Measurements from ENCODE around the gene TMCC1. TPM values are rescaled to one million over a fixed set of nuclear protein-coding genes. Genes with fewer than 3 reads are reported as not detected.

Gene TMCC1
- 16.7 TPM for total RNA-seq

- Histone ChIP-seq H3K4me3 (peak within 1 kb of the TSS; percentile 94 to 98), H3K27me3 (no peaks in the 10 kb centered on the region), H3K4me1 (peaks cover 48% of the 10 kb centered on the region), H3K27ac (peak within 1 kb of the TSS; percentile 96), H3K9me3 (no peaks in the 10 kb centered on the region), H3K36me3 (no peaks in the 10 kb centered on the region)
- TF ChIP-seq POLR2A (IDR thresholded peaks at IDR 0.05) (peak in 1 of 2 donors; percentile 26), POLR2AphosphoS5 (IDR thresholded peaks at IDR 0.05; ENCODE audit: insufficient read depth in 1 of 2, low read depth in 1 of 2) (peak in 1 of 2 donors; percentile 15), CTCF (IDR thresholded peaks at IDR 0.05) (no peak)
- DNase-seq (ENCODE audit: extremely low spot score in 2 of 2), result peak in 1 of 2 donors; percentile 91
- intact Hi-C loops (cut with DNase I), result no loop called here
These were observed at the start of gene TMCC1 for GRCh38 chr3:129893581-129894070. Gene TMCC1, minus strand, starts transcription at chr3:129893711.

GRCh38 chr3:129943020-129943419 is 49.5 kb upstream of the TMCC1 start:
- H3K4me3 ChIP-seq, result no peak overlapping the region
- intact Hi-C loops (cut with DNase I), result no loop called here
- no peaks in the 10 kb centered on the region for H3K27me3 ChIP-seq

GRCh38 chr3:129942296-129942695 is 48.8 kb upstream of the TMCC1 start:
- Histone ChIP-seq H3K4me3 (no peak overlapping the region), H3K27ac (no peak overlapping the region), H3K27me3 (no peaks in the 10 kb centered on the region), H3K36me3 (no peaks in the 10 kb centered on the region), H3K9me3 (no peaks in the 10 kb centered on the region), H3K4me1 (no peaks in the 10 kb centered on the region)
- no peak for TF ChIP-seq POLR2AphosphoS5 (IDR thresholded peaks at IDR 0.05; ENCODE audit: insufficient read depth in 1 of 2, low read depth in 1 of 2)
- TF ChIP-seq POLR2A (IDR thresholded peaks at IDR 0.05), result no peak
- peak; percentile 24 to 84 (median 40) for TF ChIP-seq CTCF (IDR thresholded peaks at IDR 0.05)
- intact Hi-C loops (cut with DNase I), result no loop called here
- DNase-seq (ENCODE audit: extremely low spot score in 2 of 2), result no peak

More at GRCh38 chr3:129943020-129943419, 49.5 kb upstream of the TMCC1 start:
- TF ChIP-seq POLR2A (IDR thresholded peaks at IDR 0.05), result no peak
- no peak for TF ChIP-seq POLR2AphosphoS5 (IDR thresholded peaks at IDR 0.05; ENCODE audit: insufficient read depth in 1 of 2, low read depth in 1 of 2)
- no peak for TF ChIP-seq CTCF (IDR thresholded peaks at IDR 0.05)
- H3K9me3 ChIP-seq, result no peaks in the 10 kb centered on the region
- H3K4me1 ChIP-seq, result no peaks in the 10 kb centered on the region
- no peaks in the 10 kb centered on the region for H3K36me3 ChIP-seq
- no peak for DNase-seq (ENCODE audit: extremely low spot score in 2 of 2)
- H3K27ac ChIP-seq, result no peak overlapping the region

GRCh38 chr3:129940086-129940485 is 46.6 kb upstream of the TMCC1 start:
- intact Hi-C loops (cut with DNase I), result no loop called here
- TF ChIP-seq POLR2AphosphoS5 (IDR thresholded peaks at IDR 0.05; ENCODE audit: insufficient read depth in 1 of 2, low read depth in 1 of 2) (no peak), CTCF (IDR thresholded peaks at IDR 0.05) (no peak), POLR2A (IDR thresholded peaks at IDR 0.05) (no peak)
- H3K9me3 ChIP-seq, result no peaks in the 10 kb centered on the region
- no peak overlapping the region for H3K27ac ChIP-seq
- no peaks in the 10 kb centered on the region for H3K27me3 ChIP-seq
- H3K4me1 ChIP-seq, result no peaks in the 10 kb centered on the region
- no peak overlapping the region for H3K4me3 ChIP-seq
- DNase-seq (ENCODE audit: extremely low spot score in 2 of 2), result no peak
- H3K36me3 ChIP-seq, result no peaks in the 10 kb centered on the region

GRCh38 chr3:129938140-129938930 is 44.8 kb upstream of the TMCC1 start:
- Histone ChIP-seq H3K27ac (no peak overlapping the region), H3K36me3 (no peaks in the 10 kb centered on the region), H3K4me1 (no peaks in the 10 kb centered on the region), H3K4me3 (no peak overlapping the region), H3K27me3 (no peaks in the 10 kb centered on the region), H3K9me3 (no peaks in the 10 kb centered on the region)
- DNase-seq (ENCODE audit: extremely low spot score in 2 of 2), result no peak
- intact Hi-C loops (cut with DNase I), result loop anchor here (10.0 kb wide), 1 partner anchor 166 kb away; no protein-coding TSS in a partner anchor
- no peak for TF ChIP-seq CTCF (IDR thresholded peaks at IDR 0.05)
- no peak for TF ChIP-seq POLR2A (IDR thresholded peaks at IDR 0.05)
- no peak for TF ChIP-seq POLR2AphosphoS5 (IDR thresholded peaks at IDR 0.05; ENCODE audit: insufficient read depth in 1 of 2, low read depth in 1 of 2)
